HepG2 (cell line): Measurements from ENCODE around the gene FAM114A1. TPM values are rescaled to one million over a fixed set of nuclear protein-coding genes. Genes with fewer than 3 reads are reported as not detected.

ENCODE experiments used
- ATAC-seq: fragments of 200-7000 bp; cut with Tn5 transposase; 3 replicates; pipeline ENCODE4 v1.9.1; 2020; ENCODE audit warnings: mild to moderate bottlenecking, moderate library complexity
- BruUV-seq: library from RNA; stranded (reverse); fragments of 400-500 nt; replicated peaks from 2 replicates; lab custom pipeline; 2021; lab: Mats Ljungman, UMichigan
- CTCF ChIA-PET: fragments of 300-600 bp; formaldehyde crosslinking; extraction: SDS; loops from one replicate; lab custom pipeline; 2021; ENCODE audit warnings: low total read pairs, inconsistent platforms, low intra/inter-chr PET ratio; lab: Yijun Ruan, JAX
- POLR2A ChIA-PET: fragments of 350-600 bp; sonication (Branson Sonifier 250); formaldehyde crosslinking; loops from one replicate; lab custom pipeline; 2020; ENCODE audit warnings: antibody characterized with exemption, inconsistent platforms; lab: Yijun Ruan, JAX
- DNase-seq: peaks from one replicate; pipeline ENCODE4 v3.0.0-alpha.2; 2015; ENCODE audit warnings: low spot score
- FAIRE-seq: peaks from 3 replicates; lab custom pipeline; 2011; peaks lifted over from hg19 to GRCh38; lab: Jason Lieb, UNC
- H2AFZ ChIP-seq: one replicate; pipeline ENCODE4 v1.6.1; 2011; ENCODE audit warnings: low read length, inconsistent platforms
- H3K27ac ChIP-seq: fragments of 300-600 bp; 3 replicates; pipeline ENCODE4 v1.8.0; 2011; ENCODE audit warnings: mixed run types, mild to moderate bottlenecking, mixed read lengths, low read length, inconsistent platforms; ENCODE audit not compliant: insufficient read depth; ENCODE audit errors: extremely low read length
- H3K27me3 ChIP-seq, 2 experiments: fragments of 200-600 bp in 1 of 2; 2 replicates in 1 of 2; 3 replicates in 1 of 2; pipeline versions ENCODE4 v1.6.0 to v1.8.0; 2011; ENCODE audit warnings: low read length in 2 of 2, mild to moderate bottlenecking in 2 of 2, moderate library complexity in 2 of 2, inconsistent platforms in 1 of 2; ENCODE audit not compliant: insufficient read depth in 2 of 2, control insufficient read depth in 1 of 2
- H3K36me3 ChIP-seq, 2 experiments: fragments of 200-600 bp in 1 of 2; replicated peaks in 1 of 2; 2 replicates in 1 of 2; 3 replicates in 1 of 2; pipeline versions ENCODE4 v1.5.1 to v1.8.0; 2011; ENCODE audit warnings: low read length in 2 of 2, inconsistent platforms in 1 of 2; ENCODE audit not compliant: insufficient read depth in 2 of 2, control insufficient read depth in 1 of 2
- H3K4me1 ChIP-seq: 2 replicates; pipeline ENCODE4 v1.5.1; 2012; ENCODE audit warnings: low read length, inconsistent platforms; ENCODE audit not compliant: insufficient read depth
- H3K4me2 ChIP-seq: 2 replicates; pipeline ENCODE4 v1.6.0; 2011; ENCODE audit warnings: low read depth, low read length, inconsistent platforms
- H3K4me3 ChIP-seq, 3 experiments: fragments of 200-600 bp in 1 of 3; sonication (generic), shearing (Covaris generic) in 1 of 3; replicated peaks in 1 of 3; 2 replicates each; pipeline ENCODE4 v1.5.1; 2011 to 2016; ENCODE audit warnings: low read length in 3 of 3, inconsistent platforms in 2 of 3, low read depth in 2 of 3, mild to moderate bottlenecking in 2 of 3, control low read depth in 1 of 3, mixed read lengths in 1 of 3; ENCODE audit not compliant: insufficient read depth in 1 of 3
- H3K79me2 ChIP-seq: one replicate; pipeline ENCODE4 v1.6.1; 2011; ENCODE audit warnings: low read length, inconsistent platforms; ENCODE audit not compliant: insufficient read depth
- H3K9ac ChIP-seq: 2 replicates; pipeline ENCODE4 v1.6.0; 2011; ENCODE audit warnings: mild to moderate bottlenecking, low read depth, low read length, inconsistent platforms; ENCODE audit not compliant: insufficient read depth
- H3K9me3 ChIP-seq: 2 replicates; pipeline ENCODE4 v1.5.1; 2012; ENCODE audit warnings: mild to moderate bottlenecking, low read length
- H4K20me1 ChIP-seq: 2 replicates; pipeline ENCODE4 v1.6.0; 2011; ENCODE audit warnings: inconsistent platforms, mild to moderate bottlenecking, low read length, moderate library complexity; ENCODE audit not compliant: insufficient read depth
- ELF1 ChIP-seq: sonication (generic); formaldehyde crosslinking; IDR thresholded peaks from 2 replicates; pipeline ENCODE4 v1.4.0; 2020; ENCODE audit warnings: missing genetic modification reagents
- ERF ChIP-seq: IDR thresholded peaks from 2 replicates; pipeline ENCODE4 v1.6.1; 2018; ENCODE audit warnings: missing biosample characterization, missing genetic modification reagents
- ETV5 ChIP-seq: IDR thresholded peaks from 2 replicates; pipeline ENCODE4 v1.6.1; 2018; ENCODE audit warnings: missing biosample characterization, missing genetic modification reagents, inconsistent platforms, borderline replicate concordance
- GRHL1 ChIP-seq: sonication (generic); formaldehyde crosslinking; conservative IDR thresholded peaks from 2 replicates; pipeline ENCODE4 v1.8.0; 2022; ENCODE audit warnings: missing genetic modification reagents
- IRF1 ChIP-seq: sonication (generic); formaldehyde crosslinking; IDR thresholded peaks from 2 replicates; pipeline ENCODE4 v1.4.0; 2020; ENCODE audit warnings: low read depth, mild to moderate bottlenecking, missing genetic modification reagents
- NFIC ChIP-seq: IDR thresholded peaks from 2 replicates; pipeline ENCODE4 v1.6.1; 2012; ENCODE audit warnings: mild to moderate bottlenecking, low read length, inconsistent platforms
- NFKBIZ ChIP-seq: IDR thresholded peaks from 2 replicates; pipeline ENCODE4 v1.6.1; 2018; ENCODE audit warnings: missing genetic modification reagents, missing compliant biosample characterization
- NR3C1 ChIP-seq: sonication (generic); formaldehyde crosslinking; IDR thresholded peaks from 2 replicates; pipeline ENCODE4 v1.4.0; 2020; ENCODE audit warnings: missing genetic modification reagents
- ZFYVE20 ChIP-seq: sonication (generic); formaldehyde crosslinking; IDR thresholded peaks from 2 replicates; pipeline ENCODE4 v1.8.0; 2023; ENCODE audit warnings: low read depth, mild to moderate bottlenecking, moderate library complexity, missing genetic modification reagents, borderline replicate concordance
- ZKSCAN8 ChIP-seq: IDR thresholded peaks from 2 replicates; pipeline ENCODE4 v1.6.1; 2016; ENCODE audit warnings: borderline replicate concordance, missing genetic modification reagents, missing compliant biosample characterization
- ZNF33B ChIP-seq: sonication (generic); formaldehyde crosslinking; IDR thresholded peaks from 2 replicates; pipeline ENCODE4 v1.5.1; 2020; ENCODE audit warnings: mild to moderate bottlenecking, missing genetic modification reagents
- ZNF629 ChIP-seq: sonication (generic); formaldehyde crosslinking; conservative IDR thresholded peaks from 2 replicates; pipeline ENCODE4 v1.5.0; 2020; ENCODE audit warnings: missing genetic modification reagents
- WGBS: methylation state at CpG from one replicate; pipeline ENCODE4 v1.1.6; 2017; ENCODE audit warnings: low lambda C conversion rate; 5-methylcytosine and 5-hydroxymethylcytosine counted together
- in situ Hi-C: cut with HindIII; loops from 2 replicates; pipeline ENCODE4 v1.10.0; 2017; ENCODE audit warnings: low pct_unique_long_range_greater_than_20kb; ENCODE audit not compliant: extremely low pct_ligation_motif_present
- intact Hi-C: fragments of 100-400 bp; cut with micrococcal nuclease; formaldehyde crosslinking; loops from one replicate; pipeline ENCODE4 v1.10.0; 2022; ENCODE audit not compliant: unreplicated experiment
- polyA plus RNA-seq, 8 experiments: library from polyadenylated mRNA; depleted of rRNA in 3 of 8; stranded (reverse) in 7 of 8; unstranded in 1 of 8; fragments of >200 nt; fragmentation: Illumina TruSeq in 4 of 8; extraction: Trizol in 4 of 8; gene quantifications; 2 replicates each; pipeline versions ENCODE4 v1.2.1 to v1.2.3, GENCODE V29; 2011 to 2016; ENCODE audit warnings: low read depth in 4 of 8, missing spikeins in 1 of 8, mixed read lengths in 1 of 8; ENCODE audit not compliant: insufficient read depth in 1 of 8
- total RNA-seq, 5 experiments: library from RNA; depleted of rRNA; stranded (reverse); fragments of >200 nt; fragmentation: Illumina TruSeq; extraction: Trizol; gene quantifications; 2 replicates each; pipeline ENCODE4 v1.2.3, GENCODE V29; 2016; ENCODE audit warnings: low read depth in 1 of 5

The FAM114A1 gene
- total and polyA plus RNA-seq, 2 of the 13 experiments (the other 11 are each of a cell fraction or from before 2014, with no cell fraction given), result 61.0 to 76.9 TPM

GRCh38 chr4:38952017-38952416, 84.4 kb downstream of the FAM114A1 start:
- ChIA-PET CTCF (no interaction called here), POLR2A (no interaction called here)
- FAIRE-seq, result no peak

GRCh38 chr4:38954727-38955126, 87.1 kb downstream of the FAM114A1 start:
- Histone ChIP-seq H3K27ac (no peak overlapping the region), H3K4me3 (no peak overlapping the region), H3K9ac (no peak overlapping the region), H3K4me2 (no peak overlapping the region), H3K9me3 (no peaks in the 10 kb centered on the region), H3K36me3 (no peaks in the 10 kb centered on the region), H3K27me3 (no peaks in the 10 kb centered on the region), H2AFZ (no peak overlapping the region), H3K4me1 (peaks cover 15% of the 10 kb centered on the region), H4K20me1 (no peaks in the 10 kb centered on the region), H3K79me2 (no peaks in the 10 kb centered on the region)
- ATAC-seq (no peak), FAIRE-seq (no peak), DNase-seq (no peak)
- BruUV-seq, result no TSS peak
- intact Hi-C loops (no loop called here), in situ Hi-C loops (no loop called here)
- ChIA-PET CTCF (no interaction called here), POLR2A (no interaction called here)
- TF ChIP-seq IRF1 (CRISPR knock-in tag) (no peak), NFIC (no peak), ZNF629 (CRISPR knock-in tag) (no peak), NR3C1 (CRISPR knock-in tag) (no peak), NFKBIZ (CRISPR knock-in tag) (no peak), ZNF33B (CRISPR knock-in tag) (no peak), GRHL1 (no peak), ERF (CRISPR knock-in tag) (no peak)

More at GRCh38 chr4:38952017-38952416, 84.4 kb downstream of the FAM114A1 start:
- intact Hi-C loops, result no loop called here
- Histone ChIP-seq H3K9ac (no peak overlapping the region), H3K27me3 (no peaks in the 10 kb centered on the region), H3K4me3 (no peak overlapping the region), H3K79me2 (no peaks in the 10 kb centered on the region), H3K4me2 (no peak overlapping the region), H3K27ac (no peak overlapping the region), H3K4me1 (peaks cover 16% of the 10 kb centered on the region), H3K36me3 (no peaks in the 10 kb centered on the region), H4K20me1 (no peaks in the 10 kb centered on the region), H2AFZ (no peak overlapping the region), H3K9me3 (no peaks in the 10 kb centered on the region)
- DNase-seq (no peak), ATAC-seq (no peak)
- 0% methylated on average over 1 of the region's 1 CpG for WGBS
- TF ChIP-seq IRF1 (CRISPR knock-in tag), result no peak
- no peak for TF ChIP-seq ZFYVE20
- TF ChIP-seq ELF1 (CRISPR knock-in tag), result no peak
- no peak for TF ChIP-seq ZKSCAN8 (CRISPR knock-in tag)
- no peak for TF ChIP-seq ETV5 (CRISPR knock-in tag)
- no TSS peak for BruUV-seq
- in situ Hi-C loops, result no loop called here
